GM19455 (cell line): Measurements from ENCODE around the gene CDC25B.

Source experiments
- ATAC-seq: cut with Tn5 transposase; IDR thresholded peaks from one replicate; pipeline ENCODE4 v1.9.1; 2021; ENCODE audit not compliant: unreplicated experiment

Gene CDC25B

GRCh38 chr20:3795511-3796468 is at the start of gene CDC25B:
Gene CDC25B (plus strand): TSS chr20:3796310. CDS start chr20:3796532, 222 bp downstream.
- ATAC-seq: peak; percentile 68

DNA sequence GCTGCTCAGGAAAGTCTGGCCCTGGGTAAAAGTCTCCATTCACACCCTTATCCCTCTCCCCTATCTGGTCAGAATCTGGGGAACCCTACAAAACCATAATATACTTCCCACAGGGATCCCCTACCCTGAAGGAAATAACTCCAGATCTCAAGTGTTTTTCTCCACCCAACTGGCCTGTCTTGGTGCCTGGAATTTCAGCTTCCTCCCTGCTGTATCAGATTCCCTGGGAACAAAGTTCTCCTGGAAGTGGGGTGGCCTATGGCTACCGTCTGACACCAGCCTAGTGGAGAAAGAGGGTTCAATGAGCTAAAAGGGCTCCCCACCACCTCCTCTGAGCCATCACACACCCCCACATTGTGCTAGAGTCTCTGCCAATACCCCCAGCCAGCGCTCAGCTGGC is 48.6 kb upstream of the CDC25B start:
- ATAC-seq: no peak

GRCh38 chr20:3748073-3748472 is 48.0 kb upstream of the CDC25B start:
- no peak for ATAC-seq

DNA sequence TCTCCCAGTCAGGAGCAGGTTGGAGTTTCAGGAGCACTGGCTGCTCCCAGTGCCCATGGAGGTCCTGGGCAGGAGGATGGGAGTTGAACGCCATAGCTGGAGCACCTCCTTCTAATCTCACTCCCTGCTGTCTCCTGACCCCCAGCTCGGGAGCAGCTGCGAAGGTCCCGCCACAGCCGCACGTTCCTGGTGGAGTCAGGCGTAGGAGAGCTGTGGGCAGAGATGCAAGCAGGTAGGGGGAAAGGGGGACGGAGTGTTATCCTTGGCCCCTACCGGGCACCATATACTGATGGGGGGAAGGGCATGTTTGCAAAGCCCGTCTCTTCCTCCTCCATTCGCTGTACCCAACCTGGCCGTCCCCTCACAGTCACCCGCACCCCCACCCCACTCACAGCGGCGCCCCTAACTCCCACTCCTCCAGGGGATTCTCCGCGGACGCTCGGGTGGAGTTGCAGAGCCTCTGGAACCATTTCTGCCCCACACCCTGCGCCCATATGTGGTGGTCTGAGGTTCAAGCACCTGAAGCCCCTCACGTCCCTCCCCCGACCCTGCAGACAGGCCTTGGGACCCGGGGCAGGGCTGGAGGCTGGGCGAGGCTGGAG is 46.9 kb upstream of the CDC25B start:
- no peak for ATAC-seq

DNA sequence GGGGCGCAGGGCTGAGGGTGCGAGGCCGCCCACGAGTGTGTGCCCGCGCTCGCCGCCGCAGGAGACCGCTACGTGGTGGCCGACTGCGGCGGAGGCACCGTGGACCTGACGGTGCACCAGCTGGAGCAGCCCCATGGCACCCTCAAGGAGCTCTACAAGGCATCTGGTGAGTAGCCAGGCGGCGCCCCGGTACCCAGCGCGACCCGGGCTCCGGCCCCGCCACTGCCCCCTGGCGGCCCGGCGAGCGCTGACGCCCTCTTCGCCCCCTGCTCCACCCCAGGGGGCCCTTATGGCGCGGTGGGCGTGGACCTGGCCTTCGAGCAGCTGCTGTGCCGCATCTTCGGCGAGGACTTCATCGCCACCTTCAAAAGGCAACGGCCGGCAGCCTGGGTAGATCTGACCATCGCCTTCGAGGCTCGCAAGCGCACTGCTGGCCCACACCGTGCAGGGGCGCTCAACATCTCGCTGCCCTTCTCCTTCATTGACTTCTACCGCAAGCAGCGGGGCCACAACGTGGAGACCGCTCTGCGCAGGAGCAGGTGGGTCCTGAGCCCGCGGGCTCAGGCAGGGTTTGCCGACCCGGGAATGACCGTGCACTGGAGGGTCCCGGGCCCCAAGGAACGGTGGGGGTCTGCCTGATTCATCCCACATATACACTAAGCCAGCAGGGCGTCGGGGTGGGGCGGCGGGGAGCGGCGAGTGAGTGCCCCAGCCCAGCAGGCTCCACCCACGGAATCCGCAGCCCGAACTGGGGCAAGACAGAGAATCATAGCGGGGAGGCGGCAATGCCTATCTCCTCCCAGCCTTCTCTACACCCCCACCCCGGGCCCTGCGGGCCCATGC is 46.2 kb upstream of the CDC25B start:
- no peak for ATAC-seq

GRCh38 chr20:3751305-3751674 is 44.8 kb upstream of the CDC25B start:
- ATAC-seq: no peak

DNA sequence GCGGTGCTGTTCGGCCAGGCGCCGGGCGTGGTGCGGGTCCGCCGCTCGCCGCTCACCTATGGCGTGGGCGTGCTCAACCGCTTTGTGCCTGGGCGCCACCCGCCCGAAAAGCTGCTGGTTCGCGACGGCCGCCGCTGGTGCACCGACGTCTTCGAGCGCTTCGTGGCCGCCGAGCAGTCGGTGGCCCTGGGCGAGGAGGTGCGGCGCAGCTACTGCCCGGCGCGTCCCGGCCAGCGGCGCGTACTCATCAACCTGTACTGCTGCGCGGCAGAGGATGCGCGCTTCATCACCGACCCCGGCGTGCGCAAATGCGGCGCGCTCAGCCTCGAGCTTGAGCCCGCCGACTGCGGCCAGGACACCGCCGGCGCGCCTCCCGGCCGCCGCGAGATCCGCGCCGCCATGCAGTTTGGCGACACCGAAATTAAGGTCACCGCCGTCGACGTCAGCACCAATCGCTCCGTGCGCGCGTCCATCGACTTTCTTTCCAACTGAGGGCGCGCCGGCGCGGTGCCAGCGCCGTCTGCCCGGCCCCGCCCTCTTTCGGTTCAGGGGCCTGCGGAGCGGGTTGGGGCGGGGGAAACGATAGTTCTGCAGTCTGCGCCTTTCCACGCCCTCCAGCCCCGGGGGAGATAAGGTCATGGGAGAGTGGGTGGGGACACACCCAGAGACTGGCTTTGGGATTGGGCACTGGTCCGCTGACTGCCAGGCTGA is 44.3 kb upstream of the CDC25B start:
- no peak for ATAC-seq

GRCh38 chr20:3752386-3752759 is 43.7 kb upstream of the CDC25B start:
- ATAC-seq: no peak

DNA sequence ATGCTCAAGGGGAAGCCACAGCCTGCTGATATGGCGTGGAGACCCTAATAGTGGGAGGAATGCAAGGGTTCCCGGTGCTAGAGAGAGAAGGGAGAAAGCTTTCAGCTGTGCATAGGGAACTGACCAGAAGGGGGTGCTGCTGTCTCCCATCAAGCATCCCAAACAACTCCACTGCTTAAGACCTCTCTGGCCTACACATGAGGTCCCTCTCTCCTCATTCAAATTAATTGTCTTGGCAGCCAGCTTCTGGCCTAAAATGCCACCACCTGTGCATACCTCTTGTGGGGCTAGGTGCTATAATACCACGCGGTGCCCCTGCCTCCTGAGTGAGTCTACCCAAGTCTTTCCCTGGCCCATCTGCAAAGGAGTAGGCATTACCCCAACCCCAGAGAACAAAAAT is 43.0 kb upstream of the CDC25B start:
- ATAC-seq: no peak

GRCh38 chr20:3753501-3754275 is 42.4 kb upstream of the CDC25B start:
- ATAC-seq: no peak

DNA sequence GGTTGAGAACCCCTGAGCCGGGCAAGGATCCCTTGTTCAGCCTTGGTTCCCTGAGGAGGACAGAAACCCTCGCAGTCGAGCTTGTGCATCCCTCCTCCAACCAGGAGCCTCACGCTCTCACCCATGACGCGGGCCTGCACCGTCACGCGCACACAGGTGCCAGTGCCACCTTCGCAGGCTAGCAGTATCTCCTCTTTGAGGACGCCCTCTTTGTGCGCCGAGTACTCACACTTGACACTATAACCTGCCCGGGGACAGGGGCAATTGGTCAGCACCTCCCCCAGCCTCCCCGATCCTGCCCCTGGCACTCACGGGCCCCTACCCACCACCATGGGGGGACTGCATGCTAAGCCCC is 41.9 kb upstream of the CDC25B start:
- no peak for ATAC-seq

DNA sequence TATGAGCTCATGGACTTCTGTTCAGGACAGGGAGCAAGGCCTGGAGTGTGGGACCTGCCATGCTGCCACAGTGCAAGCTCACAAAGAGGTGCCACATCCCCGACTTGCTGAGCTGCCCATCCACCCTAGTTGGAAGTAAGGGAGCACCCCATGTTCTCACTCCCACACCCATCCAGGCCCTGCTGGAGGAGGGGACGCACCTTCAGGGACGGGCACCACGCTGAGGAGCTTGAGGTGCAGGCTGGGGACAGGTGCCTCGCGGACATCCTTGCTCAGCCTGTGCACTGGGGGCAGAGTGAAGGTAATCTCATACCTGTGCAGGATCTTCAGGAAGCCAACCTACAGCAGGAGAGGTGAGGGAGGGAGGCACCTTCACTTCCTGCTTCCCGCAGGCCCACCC is 40.8 kb upstream of the CDC25B start:
- ATAC-seq: no peak

- ATAC-seq: no peak
These were observed 40.2 kb upstream of the CDC25B start for GRCh38 chr20:3755814-3756480.

DNA sequence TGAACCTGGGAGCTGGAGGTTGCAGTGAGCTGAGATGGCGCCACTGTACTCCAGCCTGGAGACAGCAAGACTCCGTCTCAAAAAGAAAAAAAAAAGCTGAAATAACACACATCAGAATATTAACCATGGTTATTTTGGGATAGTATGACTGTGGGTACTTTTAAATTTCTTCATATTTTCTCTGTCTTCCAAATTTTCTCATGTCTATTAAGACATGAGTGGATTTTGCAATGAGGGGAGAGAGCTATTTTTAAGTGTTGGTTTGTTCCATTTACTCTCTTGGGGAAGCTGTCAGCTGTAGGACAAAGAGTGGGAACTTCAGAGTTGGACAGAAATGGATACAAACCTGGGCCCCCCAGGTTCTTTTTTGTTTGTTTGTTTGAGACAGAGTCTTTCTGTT is 38.8 kb upstream of the CDC25B start:
- ATAC-seq: no peak

GRCh38 chr20:3758566-3758965 is 37.5 kb upstream of the CDC25B start:
- ATAC-seq: no peak

DNA sequence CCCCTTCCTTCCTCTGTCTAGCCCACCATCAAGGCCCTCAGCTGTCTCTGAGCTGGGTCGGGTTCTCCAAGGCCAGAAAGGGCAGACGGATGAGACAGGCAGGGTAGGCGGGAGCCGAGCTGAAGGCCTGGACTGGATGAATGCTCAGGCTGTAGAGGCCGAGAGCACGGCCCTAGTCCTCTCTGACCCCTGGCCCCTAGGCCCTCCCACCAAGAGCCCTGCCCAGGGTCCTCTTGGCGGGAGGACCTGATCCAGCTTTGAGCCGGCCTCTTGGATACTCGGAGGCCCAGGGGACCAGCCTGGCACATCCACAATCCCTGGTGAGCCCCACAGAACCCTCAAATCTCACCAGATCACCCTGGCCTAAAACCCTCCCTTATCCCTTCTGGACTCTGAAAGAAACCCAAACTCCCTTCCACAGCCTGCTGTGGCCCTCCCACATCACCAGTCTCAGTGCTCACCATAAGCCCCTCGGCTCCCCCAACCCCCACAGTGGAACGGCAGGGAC is 36.7 kb upstream of the CDC25B start:
- no peak for ATAC-seq

DNA sequence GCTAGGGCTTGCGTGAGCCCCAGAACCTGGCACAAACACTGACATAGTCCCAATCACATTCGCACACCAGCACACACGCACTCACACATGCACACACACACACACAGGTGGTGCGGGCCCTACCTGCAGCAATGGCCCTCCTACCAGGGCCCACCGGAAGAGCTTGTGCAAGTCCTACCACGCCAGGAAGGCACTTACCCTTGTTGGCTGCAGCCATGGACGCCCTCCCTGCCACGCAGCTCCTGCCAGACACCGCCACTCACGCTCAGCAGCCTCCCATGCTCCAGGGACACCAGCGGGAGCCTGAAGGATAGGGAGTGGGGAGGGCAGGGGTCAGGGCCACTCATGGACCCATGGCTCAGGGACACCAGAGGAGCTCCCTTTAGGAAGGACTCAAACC is 36.2 kb upstream of the CDC25B start:
- ATAC-seq: no peak

DNA sequence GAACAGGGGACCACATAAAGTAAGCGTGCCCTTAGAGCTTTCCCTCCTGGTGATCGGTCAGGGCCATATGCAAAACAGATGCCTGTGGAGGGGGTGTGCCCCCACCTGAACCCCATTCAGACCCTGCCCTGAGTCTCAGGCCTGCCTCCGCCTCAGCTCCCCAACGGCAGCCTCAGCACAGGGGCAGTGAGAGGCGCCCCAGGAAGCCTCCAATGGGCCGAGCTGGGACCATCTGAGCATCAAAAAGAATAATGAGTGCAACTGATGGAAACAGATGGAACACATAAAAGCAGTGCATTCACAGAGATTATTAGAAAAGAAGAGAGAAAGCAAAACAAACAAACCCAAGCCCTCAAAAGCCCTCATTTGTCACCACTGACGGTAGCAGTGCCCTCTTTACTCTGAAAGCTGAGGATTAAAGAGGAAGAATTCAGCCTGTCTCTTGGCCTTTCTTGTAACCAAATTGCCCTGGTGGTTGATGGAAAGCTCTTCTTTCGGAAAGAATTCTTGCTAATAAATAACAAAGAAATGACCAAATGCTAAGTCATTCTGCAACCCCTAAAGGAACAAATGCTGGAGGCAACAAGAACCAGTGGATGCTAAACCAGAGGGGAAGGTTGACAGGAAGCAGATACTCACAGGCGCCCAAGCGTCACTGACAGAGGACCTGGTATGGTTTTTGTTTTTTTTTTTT is 35.3 kb upstream of the CDC25B start:
- no peak for ATAC-seq
